ENCODE data around the gene MSL2.
A peak's percentile ranks its signal among the peaks of the same experiment; 100 is the strongest.
"Not testable (repeated sequence)": the region's sequence is repeated elsewhere in the genome, so short reads cannot be mapped to it uniquely, and the experiment has no call there.

MSL2 gene, protein sequence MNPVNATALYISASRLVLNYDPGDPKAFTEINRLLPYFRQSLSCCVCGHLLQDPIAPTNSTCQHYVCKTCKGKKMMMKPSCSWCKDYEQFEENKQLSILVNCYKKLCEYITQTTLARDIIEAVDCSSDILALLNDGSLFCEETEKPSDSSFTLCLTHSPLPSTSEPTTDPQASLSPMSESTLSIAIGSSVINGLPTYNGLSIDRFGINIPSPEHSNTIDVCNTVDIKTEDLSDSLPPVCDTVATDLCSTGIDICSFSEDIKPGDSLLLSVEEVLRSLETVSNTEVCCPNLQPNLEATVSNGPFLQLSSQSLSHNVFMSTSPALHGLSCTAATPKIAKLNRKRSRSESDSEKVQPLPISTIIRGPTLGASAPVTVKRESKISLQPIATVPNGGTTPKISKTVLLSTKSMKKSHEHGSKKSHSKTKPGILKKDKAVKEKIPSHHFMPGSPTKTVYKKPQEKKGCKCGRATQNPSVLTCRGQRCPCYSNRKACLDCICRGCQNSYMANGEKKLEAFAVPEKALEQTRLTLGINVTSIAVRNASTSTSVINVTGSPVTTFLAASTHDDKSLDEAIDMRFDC

DNA sequence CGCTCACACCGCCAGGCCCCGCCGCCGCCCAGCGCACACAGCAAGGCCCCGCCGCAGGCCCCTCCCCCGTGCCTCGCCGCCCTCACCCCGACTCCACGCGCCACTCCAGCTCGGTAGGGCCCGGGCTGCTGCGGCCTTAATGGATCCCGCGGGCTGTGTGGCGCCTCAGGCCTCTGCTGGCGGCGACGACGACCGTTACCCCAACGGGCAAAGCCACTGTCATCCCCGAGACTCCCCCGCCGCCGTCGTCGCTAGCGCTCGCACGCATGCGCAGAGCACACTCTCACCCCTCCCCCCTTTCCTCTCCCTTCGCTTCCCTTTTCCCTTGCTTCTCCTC, at the start of gene MSL2:
Gene MSL2 (minus strand): TSS at position 272 of the 337 bp plus-strand sequence. CDS start 1,222 bp downstream, outside the sequence.
- DNase-seq: no peak

DNA sequence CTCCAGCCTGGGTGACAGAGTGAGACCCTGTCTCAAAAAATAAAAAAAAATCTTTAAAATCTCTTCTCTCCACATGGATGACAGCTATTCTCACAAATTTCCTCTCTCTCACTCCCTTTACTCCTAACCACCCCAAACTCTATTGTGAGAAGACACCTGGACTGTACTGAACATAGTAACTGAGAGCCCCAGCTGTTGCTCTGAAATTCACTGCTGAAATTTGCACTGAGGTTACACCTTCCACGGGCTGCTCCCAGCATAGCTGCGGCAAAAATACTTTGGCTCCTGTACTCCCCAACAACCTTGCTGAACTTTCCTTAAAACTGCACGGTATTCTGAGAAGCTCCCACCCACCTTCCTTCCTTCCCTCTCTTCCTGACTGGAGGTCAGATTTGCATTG, 49.6 kb upstream of the MSL2 start:
- DNase-seq: no peak

DNA sequence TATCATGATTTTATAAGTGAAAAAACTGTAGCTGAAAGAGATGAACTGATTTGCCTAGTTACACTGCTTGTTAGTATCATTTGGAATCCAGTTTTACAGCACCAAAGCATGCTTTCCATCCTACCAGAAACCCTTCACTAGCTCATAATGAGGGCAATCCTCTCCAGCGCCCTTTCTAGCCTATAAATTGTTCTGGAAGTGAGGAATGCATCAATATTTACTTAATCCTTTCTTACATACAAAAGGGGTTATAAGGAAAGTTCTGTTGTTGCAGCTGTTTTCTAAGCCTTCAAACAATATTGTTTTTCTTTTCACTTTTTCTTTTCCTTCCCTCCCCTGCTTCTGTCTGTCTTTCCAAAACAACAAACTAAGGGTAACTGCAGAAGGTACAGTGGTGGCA, 43.0 kb upstream of the MSL2 start:
- no peak for DNase-seq

DNA sequence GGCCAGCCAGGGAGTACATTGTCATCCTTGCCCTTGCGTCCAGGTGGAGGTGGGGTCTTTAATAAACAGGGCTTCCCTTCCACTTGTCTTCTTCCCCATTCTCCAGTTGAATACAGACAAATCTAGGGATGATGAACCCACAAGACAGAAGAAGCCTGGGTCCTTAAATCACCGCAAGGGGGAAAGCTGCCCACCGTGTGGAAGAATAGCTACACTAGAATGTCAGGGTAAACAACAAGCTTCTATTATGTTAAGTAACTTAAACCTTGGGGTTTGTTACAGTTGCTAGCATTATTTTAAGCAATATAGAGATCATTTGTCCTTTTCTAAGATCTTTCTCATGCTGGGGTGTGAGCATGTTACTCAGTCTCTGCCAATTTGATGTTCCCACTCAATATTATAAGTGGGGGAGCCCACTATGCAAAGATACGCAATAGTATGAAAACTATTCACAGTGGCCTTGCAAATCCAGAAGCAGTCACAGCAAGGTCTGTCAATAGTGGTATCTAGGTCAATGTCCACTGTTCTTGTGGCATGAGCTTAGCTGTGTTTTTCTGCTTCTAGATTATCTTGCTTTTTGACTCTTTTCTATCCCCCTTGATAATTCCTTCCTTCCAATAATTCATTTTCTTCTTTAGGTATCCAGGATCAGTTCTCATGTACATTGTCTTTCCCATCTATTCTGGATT, 42.0 kb upstream of the MSL2 start:
- DNase-seq: no peak

DNA sequence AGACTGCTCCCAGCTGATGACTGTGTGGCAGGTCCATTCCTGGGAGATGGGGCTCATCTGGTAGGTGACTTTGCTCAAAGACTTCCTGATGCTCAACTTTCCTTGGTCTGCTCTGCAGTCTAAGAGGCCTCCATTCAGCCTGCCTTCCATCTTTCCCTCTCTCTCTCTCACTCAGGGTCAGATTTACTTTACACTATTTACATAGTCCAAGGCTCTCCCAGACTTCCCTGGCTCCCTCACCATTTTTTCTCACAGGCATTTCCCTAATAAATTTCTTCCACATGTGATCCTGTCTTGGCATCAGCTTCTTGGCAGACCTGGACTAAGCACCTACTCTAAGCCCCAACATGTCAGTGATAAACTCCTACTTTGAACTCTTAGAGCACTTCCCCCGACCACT, 41.0 kb upstream of the MSL2 start:
- no peak for DNase-seq

DNA sequence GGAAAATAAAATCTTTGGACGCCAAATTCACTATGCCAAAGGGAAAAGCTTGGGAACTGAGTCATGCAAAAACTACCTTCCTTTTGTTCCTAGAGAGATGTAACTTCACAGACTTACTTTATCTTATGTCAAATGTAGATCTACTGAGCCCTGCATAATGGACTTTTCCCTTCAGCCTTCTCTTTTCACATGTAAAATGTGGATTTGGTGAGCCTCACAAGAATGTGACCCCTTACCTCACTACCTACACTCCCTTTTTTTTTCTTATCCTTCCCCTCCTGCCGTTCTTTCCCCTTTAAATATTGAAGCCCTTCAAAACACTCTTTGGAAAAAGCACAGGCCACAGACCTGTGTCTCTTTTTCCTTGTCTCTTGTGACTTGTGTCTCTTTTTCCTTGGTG, 40.0 kb upstream of the MSL2 start:
- DNase-seq: no peak

DNA sequence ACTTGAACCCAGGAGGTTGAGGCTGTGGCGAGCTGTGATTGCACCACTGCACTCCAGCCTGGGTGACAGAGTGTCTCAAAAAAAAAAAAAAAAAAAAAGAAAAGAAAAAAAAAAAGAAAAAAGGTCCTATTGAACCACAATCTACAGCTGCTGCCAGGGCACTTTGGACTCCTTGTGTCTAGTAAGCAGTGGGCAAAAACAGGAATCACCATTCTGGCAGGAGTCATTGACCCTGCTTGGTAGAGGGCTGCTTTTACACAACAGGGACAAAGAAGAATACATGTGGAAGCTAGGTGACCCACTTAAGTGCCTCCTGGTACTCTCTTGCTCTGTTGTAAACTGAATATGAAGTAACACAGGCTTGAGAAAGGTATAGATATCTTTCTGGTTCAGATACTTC, 39.4 kb upstream of the MSL2 start:
- DNase-seq: no peak

DNA sequence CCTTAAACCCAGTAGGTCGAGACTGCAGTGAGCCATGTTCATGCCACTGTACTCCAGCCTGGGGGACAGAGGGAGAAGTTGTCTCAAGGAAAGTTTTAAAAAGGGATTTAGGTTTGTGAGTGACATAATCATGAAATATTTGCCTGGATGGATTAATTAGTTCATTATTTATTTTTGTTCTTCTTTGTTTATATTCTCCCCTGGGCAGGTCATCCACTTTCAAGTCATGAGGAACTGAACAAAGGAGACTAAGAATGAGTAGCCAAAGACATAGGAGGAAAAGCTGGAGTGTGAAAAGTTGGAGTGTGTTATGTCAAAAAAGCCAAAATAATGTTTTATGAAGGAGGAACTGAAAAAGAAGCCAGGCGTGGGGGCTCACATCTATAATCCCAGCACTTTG, 36.3 kb upstream of the MSL2 start:
- no peak for DNase-seq

DNA sequence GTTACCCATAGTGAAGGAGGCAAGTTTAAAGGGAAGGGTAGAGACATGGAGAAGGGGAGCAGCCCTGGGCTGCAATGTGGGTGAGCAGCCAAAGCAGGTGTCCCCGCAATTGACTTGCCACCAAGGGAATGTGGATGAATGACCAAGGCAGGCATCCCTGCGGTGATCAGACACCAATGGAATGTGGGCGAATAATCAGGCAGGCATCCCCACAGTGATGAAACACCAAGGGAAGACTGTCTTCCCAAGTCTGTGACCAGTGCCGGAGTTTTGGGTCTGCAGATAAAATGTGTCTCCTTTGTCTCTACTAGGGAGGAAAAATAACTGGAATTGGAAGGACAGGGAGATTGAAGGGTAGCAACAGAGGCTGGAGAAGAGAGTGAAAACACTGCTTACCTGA, 26.6 kb upstream of the MSL2 start:
- not testable (repeated sequence) for DNase-seq

DNA sequence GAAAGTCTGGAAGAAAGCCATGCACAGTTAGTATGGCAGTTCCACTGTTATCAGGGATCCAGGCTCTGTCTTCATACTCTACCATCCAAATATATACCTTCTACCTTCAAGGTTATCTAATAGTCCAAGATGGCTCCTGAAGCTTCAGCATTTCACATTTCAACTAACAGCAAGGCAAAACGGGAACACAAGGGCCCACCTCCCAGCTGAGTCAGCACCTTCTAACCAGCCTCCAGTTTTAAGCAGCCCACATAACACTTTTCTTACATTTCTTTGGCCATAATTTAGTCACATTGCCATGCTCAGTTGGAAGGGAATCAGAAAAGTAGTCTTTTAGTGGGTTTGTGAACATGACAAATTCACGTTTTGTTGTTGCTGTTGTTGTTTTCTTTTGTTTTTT, 15.4 kb upstream of the MSL2 start:
- no peak for DNase-seq

DNA sequence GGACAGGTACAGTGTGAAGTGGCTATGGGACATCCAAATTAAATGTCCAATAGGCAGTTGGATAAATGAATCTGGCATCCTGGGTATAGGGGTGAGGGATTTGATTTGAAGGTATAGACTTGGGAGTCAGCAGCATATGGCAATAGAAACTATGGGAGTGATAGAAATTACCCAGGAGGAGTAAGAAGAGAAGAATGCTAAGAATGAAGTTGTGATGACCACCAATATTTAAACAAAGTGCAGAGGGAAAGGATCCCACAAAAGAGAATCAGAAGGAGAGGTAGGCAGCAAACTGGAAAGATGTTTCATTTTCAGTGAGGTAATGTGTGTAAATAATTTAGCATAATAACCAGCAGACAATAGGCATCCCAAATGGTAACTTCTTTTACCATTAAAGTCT, 13.8 kb upstream of the MSL2 start:
- DNase-seq: no peak

DNA sequence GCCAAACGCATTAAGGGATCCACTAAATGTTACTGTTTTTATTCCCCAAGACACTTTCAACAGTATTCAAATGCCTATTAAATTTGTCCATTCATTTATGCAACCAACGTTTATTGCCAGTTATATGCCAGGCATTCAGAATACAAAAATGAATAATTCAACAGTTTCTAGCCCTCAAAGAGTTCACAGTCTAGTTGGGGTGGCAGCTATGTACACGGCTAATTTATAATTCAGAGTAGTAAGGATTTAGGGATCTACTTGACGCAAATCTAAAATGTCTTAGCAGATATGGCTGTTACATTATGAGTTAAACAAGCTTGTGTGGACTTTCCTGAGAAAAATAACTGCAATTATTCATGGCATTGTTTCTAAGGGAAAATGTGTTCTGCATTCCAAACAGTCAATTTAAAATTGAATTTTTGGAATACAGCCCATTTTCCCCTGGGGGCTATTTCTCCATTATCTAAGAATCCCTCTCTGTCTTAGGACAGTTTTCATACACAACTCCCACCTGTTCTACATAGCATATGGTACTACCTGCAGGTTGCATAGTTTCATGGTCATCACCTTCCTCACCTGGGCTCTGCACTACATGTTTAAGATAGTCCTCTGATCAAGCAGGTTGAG, 11.5 kb upstream of the MSL2 start:
- DNase-seq: no peak

DNA sequence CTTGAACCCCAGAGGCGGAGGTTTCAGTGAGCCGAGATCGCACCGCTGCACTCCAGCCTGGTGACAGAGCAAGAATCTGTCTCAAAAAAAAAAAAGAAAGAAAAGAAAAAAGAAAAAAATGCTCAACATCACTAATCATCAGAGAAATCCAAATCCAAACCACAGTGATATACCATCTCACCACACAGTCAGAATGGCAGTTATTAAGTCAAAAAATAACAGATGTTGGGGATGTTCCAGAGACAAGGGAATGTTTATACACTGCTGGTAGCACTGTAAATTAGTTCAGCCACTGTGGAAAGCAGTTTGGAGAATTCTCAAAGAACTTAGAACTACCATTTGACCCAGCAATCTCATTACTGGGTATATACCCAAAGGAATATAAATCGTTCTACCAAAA, 3.1 kb upstream of the MSL2 start:
- DNase-seq: not testable (repeated sequence)

DNA sequence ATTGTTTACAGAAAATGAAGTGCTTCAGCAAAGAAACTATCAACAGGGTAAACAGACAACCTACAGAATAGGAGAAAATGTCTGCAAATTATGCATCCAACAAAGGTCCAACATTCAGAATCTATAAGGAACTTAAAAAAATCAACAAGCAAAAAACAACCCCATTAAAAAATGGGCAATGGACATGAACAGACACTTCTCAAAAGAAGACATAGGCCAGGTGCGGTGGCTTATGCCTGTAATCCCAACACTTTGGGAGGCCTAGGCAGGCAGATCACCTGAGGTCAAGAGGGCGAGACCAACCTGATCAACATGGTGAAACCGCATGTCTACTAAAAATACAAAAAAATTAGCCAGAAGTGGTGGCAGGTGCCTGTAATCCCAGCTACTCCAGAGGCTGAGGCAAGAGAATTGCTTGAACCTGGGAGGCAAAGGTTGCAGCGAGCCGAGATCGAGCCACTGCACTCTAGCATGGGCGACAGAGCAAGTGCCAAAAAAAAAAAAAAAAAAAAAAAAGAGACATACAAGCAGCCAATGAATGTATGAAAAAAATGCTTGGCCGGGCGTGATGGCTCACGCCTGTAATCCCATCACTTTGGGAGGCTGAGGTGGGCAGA, 2.4 kb upstream of the MSL2 start:
- DNase-seq: not testable (repeated sequence)

DNA sequence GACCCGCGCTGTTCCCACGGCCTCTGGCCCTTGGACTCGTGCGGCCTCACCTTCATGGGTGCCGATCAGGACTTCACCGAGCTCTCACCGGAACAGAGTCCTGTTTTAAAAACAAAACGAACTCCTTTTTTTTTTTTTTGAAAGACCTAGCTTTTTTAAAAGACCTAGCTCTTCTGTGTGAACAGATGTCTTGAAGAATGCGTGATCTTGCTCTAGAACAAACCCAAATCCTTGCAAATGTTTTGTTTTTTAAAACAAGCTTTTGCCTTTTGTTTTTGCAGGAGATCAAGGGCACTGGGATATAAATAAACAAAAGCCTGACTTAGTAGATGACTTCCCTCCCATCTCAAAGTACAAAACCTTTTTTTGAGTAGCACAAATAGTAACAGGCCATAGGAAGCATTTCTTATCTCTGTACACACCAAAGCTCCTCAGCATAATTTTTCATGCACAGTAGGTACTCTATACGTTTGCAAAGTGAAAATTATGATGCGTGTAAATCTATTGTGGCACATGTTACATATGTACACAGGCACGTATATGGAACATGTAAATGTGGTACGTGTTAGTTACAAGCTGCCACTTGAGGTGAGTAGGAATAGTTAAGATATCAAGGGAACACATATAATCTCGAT, 1.1 kb upstream of the MSL2 start:
- no peak for DNase-seq

DNA sequence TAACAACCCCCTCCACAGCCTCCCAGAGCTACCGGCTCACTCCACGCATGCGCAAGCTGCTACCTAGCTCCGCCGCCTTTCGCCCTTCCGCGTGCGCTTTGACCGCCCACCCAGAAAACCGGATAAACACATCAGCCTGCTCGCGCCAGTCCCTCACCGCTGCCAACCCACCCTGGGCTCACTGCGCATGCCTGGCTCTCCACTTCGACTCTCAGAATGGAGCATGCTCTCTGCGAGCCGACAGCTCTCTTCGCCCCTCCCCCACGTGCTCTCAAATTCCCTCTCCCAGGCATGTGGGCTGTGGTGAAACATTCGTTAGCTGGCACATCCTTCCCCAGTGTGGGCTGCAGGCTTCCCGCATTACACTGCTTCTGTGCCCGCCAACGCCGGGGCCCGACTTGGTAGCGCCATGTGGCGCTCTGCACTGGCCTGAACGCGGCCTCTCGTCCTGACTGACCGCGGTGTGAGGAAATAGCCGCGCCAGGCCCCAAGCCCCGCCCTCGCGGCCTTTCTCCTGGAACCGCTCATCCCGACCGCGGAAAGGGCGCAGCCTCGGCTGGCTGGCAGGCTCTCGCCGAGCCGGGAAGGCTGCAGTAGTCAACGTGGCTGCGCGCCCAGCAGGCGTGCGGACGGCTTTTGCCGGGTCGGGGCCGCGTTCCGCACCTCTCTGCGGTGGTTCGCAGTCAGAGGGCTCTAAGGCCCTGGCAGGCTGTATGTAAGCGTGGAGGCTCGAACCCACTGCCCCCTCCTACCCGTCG, 445 bp upstream of the MSL2 start:
- peak; percentile 98 for DNase-seq

DNA sequence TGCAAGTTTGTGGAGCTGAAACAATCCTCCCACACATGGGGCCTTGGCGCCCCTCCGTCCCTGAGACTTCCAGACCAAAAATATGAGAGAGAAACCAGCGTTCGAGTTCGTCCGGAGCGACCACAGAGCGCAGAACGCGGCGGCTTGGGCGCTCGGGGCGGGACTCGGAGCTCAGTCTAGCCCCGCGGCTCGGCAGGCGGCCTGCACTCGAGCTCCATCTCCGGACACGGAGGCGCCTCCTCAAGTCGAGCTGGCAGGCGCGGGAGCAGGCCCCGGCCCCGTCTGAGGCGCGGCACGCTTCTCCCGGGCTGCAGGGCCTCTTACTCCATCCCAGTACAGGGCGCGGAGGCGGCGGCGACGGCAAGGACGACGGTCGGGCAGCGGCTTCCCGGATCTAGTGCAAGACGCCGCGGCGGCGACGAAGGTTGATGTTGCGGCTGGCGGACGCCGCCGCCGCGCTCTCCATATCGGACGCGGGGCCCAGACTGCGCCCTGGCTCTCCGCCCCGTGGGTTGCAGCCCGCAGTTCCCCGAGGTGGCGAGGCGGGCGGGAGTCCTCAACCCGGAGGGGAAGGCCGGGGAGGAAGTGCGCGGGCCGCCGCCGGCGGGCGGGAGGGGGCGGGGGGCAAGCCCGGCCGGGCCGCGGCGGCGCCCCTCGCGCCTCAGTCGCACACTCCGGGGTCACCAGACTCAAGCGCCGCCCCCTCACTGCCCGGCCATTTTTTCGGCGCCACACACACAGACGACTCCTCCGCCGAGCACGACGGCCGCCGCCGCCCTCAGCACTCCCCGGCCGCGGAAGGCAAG, 674 bp downstream of the MSL2 start:
- peak; percentile 74 for DNase-seq

DNA sequence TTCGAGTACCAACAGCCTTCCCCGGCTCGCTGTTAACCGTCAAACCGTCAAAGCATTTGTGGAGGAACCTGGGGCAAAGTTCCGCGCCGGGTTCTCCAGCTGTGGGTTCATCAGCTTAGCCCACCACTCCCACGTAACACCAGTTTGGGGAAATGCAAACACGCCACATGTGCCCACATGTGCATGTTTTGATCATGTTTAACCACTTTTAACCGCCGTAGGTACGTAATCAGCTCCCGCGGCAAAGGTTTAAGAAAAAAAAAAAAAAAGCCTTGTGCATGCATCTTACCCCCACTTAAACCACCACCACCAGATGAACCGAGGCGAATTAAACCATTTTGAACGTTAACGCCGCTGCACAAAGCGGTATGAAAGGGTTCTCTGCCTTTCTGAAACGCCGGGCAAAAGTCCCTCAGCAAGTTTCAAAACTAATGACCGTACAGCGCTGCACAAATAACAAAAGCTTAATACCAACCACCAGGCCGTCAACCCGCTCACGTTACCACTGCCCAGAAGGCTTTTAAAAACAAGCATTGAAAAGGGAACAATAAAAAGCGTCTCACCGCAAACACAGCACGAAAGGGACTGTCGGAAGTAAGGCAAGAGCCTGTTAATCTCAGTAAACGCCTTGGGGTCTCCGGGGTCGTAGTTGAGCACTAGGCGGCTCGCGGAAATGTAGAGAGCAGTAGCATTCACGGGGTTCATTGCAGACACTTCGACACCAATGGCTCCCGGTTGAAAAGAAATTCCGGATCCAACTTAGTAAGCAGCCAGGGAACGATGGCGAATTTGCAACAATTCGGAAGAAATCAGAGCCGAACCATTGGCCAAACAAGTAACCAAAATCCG, 1.5 kb downstream of the MSL2 start:
- DNase-seq: peak; percentile 66

DNA sequence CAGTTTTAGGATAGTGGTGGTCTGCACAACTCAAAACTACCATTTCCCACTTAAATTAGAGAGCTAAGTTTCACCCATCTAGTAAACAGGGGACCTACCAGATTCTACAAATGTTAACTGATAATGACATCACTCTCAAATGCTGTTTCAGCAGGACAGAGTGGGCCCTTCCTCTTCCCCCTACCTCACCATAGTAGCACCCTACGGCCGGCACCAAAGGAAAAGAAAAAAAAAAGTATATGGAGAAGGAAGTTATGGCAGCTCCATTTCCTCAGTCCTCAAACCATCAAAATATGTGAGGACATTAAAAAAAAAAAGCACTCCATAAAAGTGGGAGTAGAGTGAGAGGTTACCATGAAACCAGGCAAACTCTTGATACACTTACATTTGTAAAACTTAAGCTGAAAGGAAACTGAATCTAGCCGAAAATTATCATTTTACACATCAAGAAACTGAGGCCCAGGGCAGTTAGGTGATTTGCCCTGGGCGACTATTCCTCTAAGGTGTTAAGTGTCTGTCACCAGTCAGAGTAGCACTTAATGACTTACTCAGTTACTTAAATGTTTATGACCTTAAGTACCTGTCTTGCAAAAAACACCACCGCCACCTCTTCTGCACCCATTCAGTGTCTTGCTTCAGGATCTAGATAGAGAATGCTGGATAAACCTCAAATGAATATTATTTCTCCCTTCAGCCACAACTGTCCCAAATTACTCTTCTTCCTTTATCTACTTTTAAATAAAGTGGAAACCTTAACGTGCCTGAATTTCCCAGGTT, 2.7 kb downstream of the MSL2 start:
- DNase-seq: no peak
